Breast epithelium (tissue), 4 donors: ENCODE measurements around the gene CABP7. TPM values are rescaled to one million over a fixed set of nuclear protein-coding genes. Genes with fewer than 3 reads are reported as not detected.

Source experiments
- DNase-seq, 2 donors: peaks; one replicate each; pipeline ENCODE4 v3.0.0-alpha.2; 2019; ENCODE audit warnings: low spot score in 2 of 2
- H3K27ac ChIP-seq, 2 donors: fragments of 200-600 bp; sonication (generic) in 1 of 2; one replicate each; pipeline ENCODE4 v1.5.1; 2016 to 2019; ENCODE audit warnings: mild to moderate bottlenecking in 1 of 2
- H3K27me3 ChIP-seq, 2 donors: fragments of 200-600 bp; sonication (generic) in 1 of 2; one replicate each; pipeline versions ENCODE4 v1.5.1 to v1.6.0; 2017 to 2019; ENCODE audit warnings: control low read depth in 1 of 2, mild to moderate bottlenecking in 1 of 2
- H3K36me3 ChIP-seq: fragments of 200-600 bp; one replicate; pipeline ENCODE4 v1.5.1; 2019
- H3K4me1 ChIP-seq, 2 donors: fragments of 200-600 bp; sonication (generic); one replicate each; pipeline ENCODE4 v1.5.1; 2016 to 2019; ENCODE audit warnings: control low read depth in 1 of 2
- H3K4me3 ChIP-seq, 3 donors: fragments of 200-600 bp; sonication (generic); 1 replicate in 2 of 3; 2 replicates in 1 of 3; pipeline ENCODE4 v1.5.1; 2016 to 2019; ENCODE audit warnings: mild to moderate bottlenecking in 3 of 3, moderate library complexity in 2 of 3
- H3K9me3 ChIP-seq, 2 donors: fragments of 200-600 bp; sonication (generic) in 1 of 2; one replicate each; pipeline ENCODE4 v1.5.1; 2016 to 2019; ENCODE audit warnings: control low read depth in 1 of 2
- CTCF ChIP-seq, 3 donors: fragments of 450-650 bp; IDR thresholded peaks; one replicate each; pipeline ENCODE4 v1.5.1; 2016 to 2017; ENCODE audit warnings: antibody characterized with exemption in 3 of 3, mild to moderate bottlenecking in 3 of 3, moderate library complexity in 3 of 3
- POLR2A ChIP-seq: fragments of 450-650 bp; IDR thresholded peaks from one replicate; pipeline ENCODE4 v1.6.1; 2016; ENCODE audit warnings: antibody characterized with exemption, mild to moderate bottlenecking, moderate library complexity
- POLR2AphosphoS5 ChIP-seq, 3 donors: sonication (generic); formaldehyde crosslinking; IDR thresholded peaks; one replicate each; pipeline ENCODE4 v1.6.1; 2017; ENCODE audit warnings: antibody characterized with exemption in 3 of 3
- intact Hi-C: fragments of 100-400 bp; cut with DNase I; formaldehyde crosslinking; loops from one replicate; pipeline ENCODE4 v1.15.1; 2023; ENCODE audit warnings: low total_unique reads
- total RNA-seq, 3 donors: library from RNA; depleted of rRNA; stranded (reverse); fragments of >200 nt; gene quantifications; one replicate each; pipeline ENCODE4 v1.1.0, GENCODE V29; 2016

Gene CABP7
- total RNA-seq, 3 donors from 2014 or later: not detected

GRCh38 chr22:29683536-29683935 lies 36.3 kb upstream of the CABP7 start:
- no peak overlapping the region for H3K27ac ChIP-seq
- no peak for DNase-seq
- H3K4me3 ChIP-seq: no peak overlapping the region
- H3K9me3 ChIP-seq: no peaks in the 10 kb centered on the region
- H3K4me1 ChIP-seq: no peaks in the 10 kb centered on the region
- H3K27me3 ChIP-seq: no peaks in the 10 kb centered on the region
- no peaks in the 10 kb centered on the region for H3K36me3 ChIP-seq
- no peak for TF ChIP-seq CTCF (IDR thresholded peaks at IDR 0.05)
- TF ChIP-seq POLR2A: no peak
- TF ChIP-seq POLR2AphosphoS5 (IDR thresholded peaks at IDR 0.05): no peak
- intact Hi-C loops: no loop called here

- no peaks in the 10 kb centered on the region for H3K4me1 ChIP-seq
- no peaks in the 10 kb centered on the region for H3K27me3 ChIP-seq
- TF ChIP-seq POLR2AphosphoS5 (IDR thresholded peaks at IDR 0.05) (no peak), CTCF (IDR thresholded peaks at IDR 0.05) (no peak), POLR2A (no peak)
- intact Hi-C loops: no loop called here
- H3K4me3 ChIP-seq: no peak overlapping the region
- no peaks in the 10 kb centered on the region for H3K36me3 ChIP-seq
- no peaks in the 10 kb centered on the region for H3K9me3 ChIP-seq
- no peak overlapping the region for H3K27ac ChIP-seq
- DNase-seq: no peak
These were observed 35.6 kb upstream of the CABP7 start for GRCh38 chr22:29684244-29684643.

GRCh38 chr22:29689206-29689879 lies 30.5 kb upstream of the CABP7 start:
- no peaks in the 10 kb centered on the region for H3K27me3 ChIP-seq
- no peak overlapping the region for H3K27ac ChIP-seq
- H3K4me3 ChIP-seq: no peak overlapping the region
- intact Hi-C loops: no loop called here
- TF ChIP-seq POLR2AphosphoS5 (IDR thresholded peaks at IDR 0.05): no peak
- TF ChIP-seq POLR2A: no peak
- TF ChIP-seq CTCF (IDR thresholded peaks at IDR 0.05): no peak
- H3K4me1 ChIP-seq: peaks cover 0 to 13% of the 10 kb centered on the region in 2 donors
- no peak for DNase-seq
- no peaks in the 10 kb centered on the region for H3K9me3 ChIP-seq
- no peaks in the 10 kb centered on the region for H3K36me3 ChIP-seq

GRCh38 chr22:29689880-29690213 lies 30.0 kb upstream of the CABP7 start:
- Histone ChIP-seq H3K9me3 (no peaks in the 10 kb centered on the region), H3K27ac (no peak overlapping the region), H3K36me3 (no peaks in the 10 kb centered on the region), H3K4me3 (no peak overlapping the region), H3K27me3 (no peaks in the 10 kb centered on the region), H3K4me1 (peaks cover 0 to 14% of the 10 kb centered on the region in 2 donors)
- no peak for TF ChIP-seq POLR2A
- TF ChIP-seq CTCF (IDR thresholded peaks at IDR 0.05): peak in 2 of 3 donors; percentile 56 to 57
- TF ChIP-seq POLR2AphosphoS5 (IDR thresholded peaks at IDR 0.05): no peak
- DNase-seq: no peak
- intact Hi-C loops: no loop called here

- DNase-seq: no peak
- Histone ChIP-seq H3K27me3 (no peaks in the 10 kb centered on the region), H3K4me1 (peaks cover 0 to 14% of the 10 kb centered on the region in 2 donors), H3K36me3 (no peaks in the 10 kb centered on the region), H3K9me3 (no peaks in the 10 kb centered on the region), H3K27ac (no peak overlapping the region), H3K4me3 (no peak overlapping the region)
- no peak for TF ChIP-seq CTCF (IDR thresholded peaks at IDR 0.05)
- no peak for TF ChIP-seq POLR2A
- TF ChIP-seq POLR2AphosphoS5 (IDR thresholded peaks at IDR 0.05): no peak
- intact Hi-C loops: no loop called here
These were observed 29.3 kb upstream of the CABP7 start for GRCh38 chr22:29690476-29690875.
